Chondrocyte (in vitro differentiated cells): ENCODE data around the gene ARMC10. TPM values are rescaled to one million over a fixed set of nuclear protein-coding genes. Genes with fewer than 3 reads are reported as not detected.
A peak's percentile ranks its signal among the peaks of the same experiment; 100 is the strongest.
"Not testable (repeated sequence)": the region's sequence is repeated elsewhere in the genome, so short reads cannot be mapped to it uniquely, and the experiment has no call there.

ENCODE experiments used
- DNase-seq: peaks from one replicate; pipeline ENCODE4 v3.0.0; 2021; ENCODE audit warnings: mixed read lengths, low spot score
- H3K27ac Mint-ChIP-seq: one replicate; pipeline ENCODE4 v1.8.0; 2021; ENCODE audit warnings: mild to moderate bottlenecking, moderate library complexity, mixed read lengths; ENCODE audit not compliant: unreplicated experiment
- H3K27me3 Mint-ChIP-seq: 2 replicates; pipeline ENCODE4 v1.8.0; 2021; ENCODE audit warnings: low read depth, mixed read lengths
- H3K36me3 Mint-ChIP-seq: 2 replicates; pipeline ENCODE4 v1.8.0; 2021; ENCODE audit warnings: low read depth, mixed read lengths
- H3K4me1 Mint-ChIP-seq: 2 replicates; pipeline ENCODE4 v1.8.0; 2021; ENCODE audit warnings: low read depth, mild to moderate bottlenecking, mixed read lengths
- H3K4me3 Mint-ChIP-seq: one replicate; pipeline ENCODE4 v1.8.0; 2021; ENCODE audit warnings: mild to moderate bottlenecking, moderate library complexity, mixed read lengths; ENCODE audit not compliant: unreplicated experiment
- H3K9me3 Mint-ChIP-seq: 2 replicates; pipeline ENCODE4 v1.8.0; 2021; ENCODE audit warnings: low read depth, mixed read lengths
- total RNA-seq: library from RNA; stranded (reverse); gene quantifications from 3 replicates; pipeline ENCODE4 v1.2.1, GENCODE V29; 2021
- TF ChIP-seq, protein P1 (sequence below): fragments of 200-600 bp; sonication (generic); IDR thresholded peaks from 2 replicates; pipeline ENCODE4 v1.5.0; 2021; ENCODE audit warnings: antibody characterized with exemption, mild to moderate bottlenecking, moderate library complexity

ARMC10 gene
- total RNA-seq, 1 donor from 2014 or later, result 22.6 TPM

DNA sequence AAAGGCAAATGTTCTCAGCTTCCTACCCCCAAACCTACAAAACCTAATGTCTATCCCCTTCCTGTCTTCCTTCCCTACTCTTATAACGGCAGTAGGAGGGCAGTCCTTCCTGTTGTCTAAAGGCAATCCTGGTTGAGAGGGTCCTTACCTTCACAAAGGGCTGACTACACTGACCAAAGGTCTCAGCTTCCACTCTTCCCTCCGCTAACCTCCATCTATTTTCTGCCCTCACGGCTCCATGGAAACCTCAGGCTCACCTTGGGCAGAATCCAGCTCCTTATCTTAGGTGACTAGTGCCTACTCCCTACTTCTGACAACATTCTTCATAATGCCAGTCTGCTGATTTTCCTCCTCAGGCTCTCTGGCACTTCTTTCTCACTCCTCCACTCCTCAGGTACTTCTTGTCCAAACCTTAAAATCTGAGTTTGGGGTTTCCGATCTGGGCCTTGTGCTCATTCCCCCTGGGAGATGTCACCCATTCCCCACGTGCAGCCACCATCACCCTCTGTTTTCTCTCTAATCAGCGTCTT lies 886 bp upstream of the ARMC10 start:
- Mint-ChIP-seq H3K27ac (peak overlapping the region; percentile 93), H3K4me3 (peak overlapping the region; percentile 92), H3K4me1 (peaks cover 24% of the 10 kb centered on the region), H3K9me3 (no peaks in the 10 kb centered on the region), H3K36me3 (no peaks in the 10 kb centered on the region), H3K27me3 (no peaks in the 10 kb centered on the region)
- DNase-seq, result no peak
- TF ChIP-seq, protein P1, sequence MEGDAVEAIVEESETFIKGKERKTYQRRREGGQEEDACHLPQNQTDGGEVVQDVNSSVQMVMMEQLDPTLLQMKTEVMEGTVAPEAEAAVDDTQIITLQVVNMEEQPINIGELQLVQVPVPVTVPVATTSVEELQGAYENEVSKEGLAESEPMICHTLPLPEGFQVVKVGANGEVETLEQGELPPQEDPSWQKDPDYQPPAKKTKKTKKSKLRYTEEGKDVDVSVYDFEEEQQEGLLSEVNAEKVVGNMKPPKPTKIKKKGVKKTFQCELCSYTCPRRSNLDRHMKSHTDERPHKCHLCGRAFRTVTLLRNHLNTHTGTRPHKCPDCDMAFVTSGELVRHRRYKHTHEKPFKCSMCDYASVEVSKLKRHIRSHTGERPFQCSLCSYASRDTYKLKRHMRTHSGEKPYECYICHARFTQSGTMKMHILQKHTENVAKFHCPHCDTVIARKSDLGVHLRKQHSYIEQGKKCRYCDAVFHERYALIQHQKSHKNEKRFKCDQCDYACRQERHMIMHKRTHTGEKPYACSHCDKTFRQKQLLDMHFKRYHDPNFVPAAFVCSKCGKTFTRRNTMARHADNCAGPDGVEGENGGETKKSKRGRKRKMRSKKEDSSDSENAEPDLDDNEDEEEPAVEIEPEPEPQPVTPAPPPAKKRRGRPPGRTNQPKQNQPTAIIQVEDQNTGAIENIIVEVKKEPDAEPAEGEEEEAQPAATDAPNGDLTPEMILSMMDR, result no peak

DNA sequence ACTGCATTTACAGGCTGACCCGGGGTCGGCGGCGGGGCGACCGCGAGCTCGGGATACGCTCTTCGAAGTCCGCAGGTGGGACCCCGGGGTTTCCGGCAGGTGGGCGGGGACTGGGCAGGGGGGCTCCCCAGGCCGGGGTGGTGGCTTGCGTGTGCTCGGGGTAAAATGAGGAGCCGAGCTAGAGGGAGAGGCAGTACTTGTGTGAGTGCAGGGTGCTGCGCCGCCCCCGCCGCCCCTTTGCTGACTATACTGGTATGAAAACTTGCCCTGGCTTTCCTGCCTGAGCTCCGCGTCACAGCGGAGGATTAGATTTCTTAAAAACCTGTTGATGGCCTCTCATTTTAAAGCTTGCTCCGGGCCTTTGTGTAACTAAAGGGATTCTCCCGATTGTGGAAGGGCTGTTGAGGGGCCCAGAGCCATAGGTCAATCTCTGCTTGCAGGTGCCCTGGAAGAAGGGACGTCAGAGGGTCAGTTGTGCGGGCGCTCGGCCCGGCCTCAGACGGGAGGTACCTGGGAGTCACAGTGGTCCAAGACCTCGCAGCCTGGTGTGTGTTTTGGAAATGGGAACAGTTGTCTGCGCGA lies 488 bp downstream of the ARMC10 start:
- TF ChIP-seq, protein P1, result no peak
- H3K36me3 Mint-ChIP-seq, result peaks cover 2% of the 10 kb centered on the region
- peaks cover 24% of the 10 kb centered on the region for H3K4me1 Mint-ChIP-seq
- DNase-seq, result no peak
- H3K27me3 Mint-ChIP-seq, result no peaks in the 10 kb centered on the region
- peak overlapping the region; percentile 94 for H3K4me3 Mint-ChIP-seq
- peak overlapping the region; percentile 86 for H3K27ac Mint-ChIP-seq
- H3K9me3 Mint-ChIP-seq, result no peaks in the 10 kb centered on the region

DNA sequence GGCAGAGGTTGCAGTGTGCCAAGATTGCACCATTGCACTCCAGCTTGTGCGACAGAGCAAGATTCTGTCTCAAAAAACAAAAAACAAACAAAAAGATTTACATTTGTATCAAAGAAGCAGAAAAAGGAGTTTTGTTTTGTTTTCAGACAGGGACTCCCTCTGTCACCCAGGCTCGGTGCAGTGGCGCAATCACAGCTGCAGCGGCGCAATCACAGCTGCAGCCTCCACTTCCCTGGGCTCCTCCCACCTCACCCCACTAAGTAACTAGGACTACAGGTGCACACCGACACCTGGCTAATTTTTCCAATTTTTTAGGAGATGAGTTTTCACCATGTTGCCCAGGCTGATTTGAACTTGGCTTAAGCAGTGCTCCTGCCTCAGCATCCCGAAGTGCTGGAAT lies 1.8 kb downstream of the ARMC10 start:
- H3K4me3 Mint-ChIP-seq, result no peak overlapping the region
- TF ChIP-seq, protein P1, result no peak
- H3K4me1 Mint-ChIP-seq, result peaks cover 24% of the 10 kb centered on the region
- no peaks in the 10 kb centered on the region for H3K9me3 Mint-ChIP-seq
- DNase-seq, result no peak
- no peak overlapping the region for H3K27ac Mint-ChIP-seq
- H3K27me3 Mint-ChIP-seq, result no peaks in the 10 kb centered on the region
- peaks cover 2% of the 10 kb centered on the region for H3K36me3 Mint-ChIP-seq

DNA sequence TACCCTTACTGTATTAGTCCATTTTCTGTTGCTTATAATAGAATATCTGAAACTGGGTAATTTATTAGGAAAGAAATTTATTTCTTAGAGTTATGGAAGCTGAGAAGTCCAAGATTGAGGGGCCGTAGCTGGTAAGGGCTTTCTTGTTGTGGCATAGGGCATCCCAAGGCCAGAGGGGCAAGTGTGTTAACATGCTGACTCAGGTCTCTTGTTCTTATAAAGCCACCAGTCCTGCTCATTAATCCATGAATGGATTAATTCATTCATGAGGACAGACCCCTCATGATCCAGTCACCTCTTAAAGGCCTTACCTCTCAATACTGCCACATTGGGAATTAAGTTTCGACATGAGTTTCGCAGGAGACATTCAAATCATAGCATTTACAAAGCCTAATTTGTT lies 2.4 kb downstream of the ARMC10 start:
- Mint-ChIP-seq H3K4me3 (no peak overlapping the region), H3K36me3 (peaks cover 2% of the 10 kb centered on the region), H3K4me1 (peaks cover 24% of the 10 kb centered on the region), H3K27me3 (no peaks in the 10 kb centered on the region), H3K9me3 (no peaks in the 10 kb centered on the region), H3K27ac (no peak overlapping the region)
- no peak for DNase-seq
- TF ChIP-seq, protein P1, result no peak

DNA sequence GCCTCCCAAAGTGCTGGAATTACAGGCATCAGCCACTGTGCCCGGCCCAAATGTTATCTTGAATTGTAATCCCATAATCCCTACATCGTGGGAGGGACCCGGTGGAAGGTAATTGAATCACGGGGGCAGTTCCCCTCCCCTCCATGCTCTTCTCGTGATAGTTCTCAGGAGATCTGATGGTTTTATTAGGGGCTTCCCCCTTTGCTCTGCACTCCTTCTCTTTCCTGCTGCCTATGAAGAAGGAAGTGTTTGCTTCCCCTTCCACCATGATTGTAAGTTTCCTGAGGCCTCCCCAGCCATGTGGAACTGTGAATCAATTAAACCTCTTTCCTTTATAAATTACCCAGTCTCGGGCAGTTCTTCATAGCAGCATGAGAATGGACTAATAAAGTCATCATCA lies 3.3 kb downstream of the ARMC10 start:
- H3K36me3 Mint-ChIP-seq, H3K27ac Mint-ChIP-seq, DNase-seq, H3K27me3 Mint-ChIP-seq, H3K4me3 Mint-ChIP-seq, H3K9me3 Mint-ChIP-seq: not testable (repeated sequence)
- peaks cover 24% of the 10 kb centered on the region for H3K4me1 Mint-ChIP-seq

DNA sequence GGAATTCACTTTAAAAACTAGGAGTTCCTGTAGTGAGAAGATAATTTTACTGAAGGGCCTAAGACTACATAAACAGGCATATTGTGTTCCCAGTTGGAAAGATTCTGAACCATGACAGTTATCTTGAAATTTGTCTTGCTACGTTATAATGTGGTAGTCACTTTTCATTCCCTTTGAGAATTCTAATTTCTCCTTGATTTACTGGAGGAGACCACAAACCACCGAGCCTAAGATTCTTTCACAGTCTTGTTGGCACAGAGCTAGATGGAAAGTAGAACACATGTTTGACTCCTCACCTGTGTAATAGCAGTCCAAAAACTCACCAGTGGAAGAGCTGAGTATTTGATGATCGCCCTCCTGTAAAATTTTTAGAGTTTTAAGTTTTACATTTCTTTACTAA lies 4.9 kb downstream of the ARMC10 start:
- no peak for DNase-seq
- Mint-ChIP-seq H3K9me3 (no peaks in the 10 kb centered on the region), H3K4me3 (no peak overlapping the region), H3K4me1 (peaks cover 13% of the 10 kb centered on the region), H3K27me3 (no peaks in the 10 kb centered on the region), H3K27ac (no peak overlapping the region), H3K36me3 (peaks cover 4% of the 10 kb centered on the region)
- TF ChIP-seq, protein P1, result no peak
